K562 (cell line): ENCODE results near the gene NUDT1. TPM values are rescaled to one million over a fixed set of nuclear protein-coding genes. Genes with fewer than 3 reads are reported as not detected.
A peak's percentile ranks its signal among the peaks of the same experiment; 100 is the strongest.

Experiments used
- CXXC5 ChIP-seq: fragments of 250-450 bp; sonication (Bioruptor Pico); IDR thresholded peaks from 2 replicates; pipeline ENCODE4 v1.8.0; 2022; ENCODE audit warnings: inconsistent platforms, mild to moderate bottlenecking, moderate library complexity
- DMBX1 ChIP-seq: fragments of 250-450 bp; sonication (Bioruptor Pico); IDR thresholded peaks from 2 replicates; pipeline ENCODE4 v1.8.0; 2022; ENCODE audit warnings: inconsistent platforms, mild to moderate bottlenecking, moderate library complexity, borderline replicate concordance
- ESRRA ChIP-seq: fragments of 450-650 bp; IDR thresholded peaks from 2 replicates; pipeline ENCODE4 v1.6.1; 2014; ENCODE audit warnings: low read depth, mild to moderate bottlenecking, moderate library complexity, borderline replicate concordance
- HLTF ChIP-seq: fragments of 450-650 bp; IDR thresholded peaks from 2 replicates; pipeline ENCODE4 v1.6.1; 2016
- HMG20A ChIP-seq: fragments of 450-650 bp; formaldehyde crosslinking; conservative IDR thresholded peaks from 2 replicates; pipeline ENCODE4 v1.4.0; 2020; ENCODE audit warnings: mild to moderate bottlenecking, mixed read lengths
- KLF13 ChIP-seq: fragments of 450-650 bp; IDR thresholded peaks from 2 replicates; pipeline ENCODE4 v1.6.1; 2016; ENCODE audit warnings: missing genetic modification characterization, low read depth, mild to moderate bottlenecking, missing compliant biosample characterization, moderate library complexity, borderline replicate concordance
- MTF1 ChIP-seq: fragments of 250-450 bp; sonication (Bioruptor Pico); IDR thresholded peaks from 2 replicates; pipeline ENCODE4 v1.9.0; 2021; ENCODE audit warnings: moderate library complexity, mild to moderate bottlenecking, inconsistent platforms, borderline replicate concordance
- NFE2 ChIP-seq: IDR thresholded peaks from 2 replicates; pipeline ENCODE4 v1.6.1; 2014; ENCODE audit warnings: antibody characterized with exemption, low read depth
- POLR2H ChIP-seq: IDR thresholded peaks from 2 replicates; pipeline ENCODE4 v1.6.1; 2016; ENCODE audit warnings: missing genetic modification characterization, low read depth, mild to moderate bottlenecking, control low read depth, missing compliant biosample characterization, moderate library complexity
- SMARCA5 ChIP-seq: fragments of 450-650 bp; IDR thresholded peaks from 2 replicates; pipeline ENCODE4 v1.6.1; 2016
- SRSF9 ChIP-seq: fragments of 200-400 bp; formaldehyde crosslinking; IDR thresholded peaks from 2 replicates; pipeline ENCODE4 v1.6.1; 2017; ENCODE audit warnings: low read depth, low read length, borderline replicate concordance
- ZBTB12 ChIP-seq: fragments of 250-450 bp; sonication (Bioruptor Pico); IDR thresholded peaks from 2 replicates; pipeline ENCODE4 v1.4.0; 2020
- ZFX ChIP-seq: sonication (generic); formaldehyde crosslinking; IDR thresholded peaks from 2 replicates; pipeline ENCODE4 v1.8.0; 2022; ENCODE audit warnings: mild to moderate bottlenecking, missing genetic modification reagents, moderate library complexity
- ZNF174 ChIP-seq: fragments of 250-450 bp; sonication (Bioruptor Pico); IDR thresholded peaks from 2 replicates; pipeline ENCODE4 v1.4.0; 2020; ENCODE audit warnings: mild to moderate bottlenecking
- ZNF3 ChIP-seq: fragments of 250-450 bp; sonication (Bioruptor Pico); IDR thresholded peaks from 2 replicates; pipeline ENCODE4 v1.5.0; 2021; ENCODE audit warnings: mild to moderate bottlenecking, moderate library complexity
- ZNF354B ChIP-seq: fragments of 250-450 bp; sonication (Bioruptor Pico); IDR thresholded peaks from 2 replicates; pipeline ENCODE4 v1.4.0; 2020
- ZNF76 ChIP-seq: fragments of 250-450 bp; sonication (Bioruptor Pico); IDR thresholded peaks from 2 replicates; pipeline ENCODE4 v1.4.0; 2020; ENCODE audit warnings: mild to moderate bottlenecking, moderate library complexity, borderline replicate concordance
- polyA plus RNA-seq, 8 experiments: library from polyadenylated mRNA; depleted of rRNA in 4 of 8; stranded (reverse) in 5 of 8; unstranded in 3 of 8; fragments of >200 nt; fragmentation: Nextera tagmentation in 2 of 8; fragmentation: Illumina TruSeq in 1 of 8; extraction: Ambion mirVana in 2 of 8; extraction: Trizol in 1 of 8; gene quantifications; 2 replicates each; pipeline versions ENCODE4 v1.2.1 to v1.2.3, GENCODE V29; 2011 to 2014; ENCODE audit warnings: inconsistent platforms in 1 of 8, missing spikeins in 1 of 8
- total RNA-seq, 7 experiments: library from RNA; depleted of rRNA in 6 of 7; stranded (reverse); fragments of >200 nt in 6 of 7; fragmentation: Illumina TruSeq in 2 of 7; extraction: Trizol in 2 of 7; gene quantifications; 2 replicates each; pipeline versions ENCODE4 v1.2.1 to v1.2.3, GENCODE V29; 2011 to 2021; ENCODE audit warnings: low replicate concordance in 1 of 7
- TF ChIP-seq, protein P1 (sequence below), 2 experiments: fragments of 450-650 bp in 1 of 2; sonication (generic) in 1 of 2; formaldehyde crosslinking in 1 of 2; IDR thresholded peaks; 2 replicates each; pipeline versions ENCODE4 v1.7.1 to v1.9.0; 2016 to 2022; ENCODE audit warnings: inconsistent platforms in 1 of 2, mild to moderate bottlenecking in 1 of 2, missing genetic modification reagents in 1 of 2

The NUDT1 gene
- total and polyA plus RNA-seq, 9 of the 15 experiments (the other 6 are each of a cell fraction or from before 2014, with no cell fraction given): 5.3 to 73.3 (median 29.6) TPM

GRCh38 chr7:2241580-2242540 is at the start of gene NUDT1, which contains the start of gene MRM2 (continued):
- TF ChIP-seq HLTF (0 out of 2 replicates have a peak, but pooled peaks have one; percentile 23), MTF1 (CRISPR knock-in tag) (no peak), POLR2H (tag) (peak; percentile 74), DMBX1 (CRISPR knock-in tag) (no peak), ZNF354B (CRISPR knock-in tag) (no peak), ZNF76 (no peak), CXXC5 (CRISPR knock-in tag) (peak; percentile 79), ZFX (CRISPR knock-in tag) (peak; percentile 64), ZNF3 (CRISPR knock-in tag) (no peak), KLF13 (no peak), NFE2 (no peak), SMARCA5 (no peak), SRSF9 (no peak), ESRRA (peak; percentile 41; the same call in 1 of the 2 replicates), ZNF174 (CRISPR knock-in tag) (no peak), ZBTB12 (CRISPR knock-in tag) (no peak), HMG20A (no peak)
- TF ChIP-seq, protein P1, sequence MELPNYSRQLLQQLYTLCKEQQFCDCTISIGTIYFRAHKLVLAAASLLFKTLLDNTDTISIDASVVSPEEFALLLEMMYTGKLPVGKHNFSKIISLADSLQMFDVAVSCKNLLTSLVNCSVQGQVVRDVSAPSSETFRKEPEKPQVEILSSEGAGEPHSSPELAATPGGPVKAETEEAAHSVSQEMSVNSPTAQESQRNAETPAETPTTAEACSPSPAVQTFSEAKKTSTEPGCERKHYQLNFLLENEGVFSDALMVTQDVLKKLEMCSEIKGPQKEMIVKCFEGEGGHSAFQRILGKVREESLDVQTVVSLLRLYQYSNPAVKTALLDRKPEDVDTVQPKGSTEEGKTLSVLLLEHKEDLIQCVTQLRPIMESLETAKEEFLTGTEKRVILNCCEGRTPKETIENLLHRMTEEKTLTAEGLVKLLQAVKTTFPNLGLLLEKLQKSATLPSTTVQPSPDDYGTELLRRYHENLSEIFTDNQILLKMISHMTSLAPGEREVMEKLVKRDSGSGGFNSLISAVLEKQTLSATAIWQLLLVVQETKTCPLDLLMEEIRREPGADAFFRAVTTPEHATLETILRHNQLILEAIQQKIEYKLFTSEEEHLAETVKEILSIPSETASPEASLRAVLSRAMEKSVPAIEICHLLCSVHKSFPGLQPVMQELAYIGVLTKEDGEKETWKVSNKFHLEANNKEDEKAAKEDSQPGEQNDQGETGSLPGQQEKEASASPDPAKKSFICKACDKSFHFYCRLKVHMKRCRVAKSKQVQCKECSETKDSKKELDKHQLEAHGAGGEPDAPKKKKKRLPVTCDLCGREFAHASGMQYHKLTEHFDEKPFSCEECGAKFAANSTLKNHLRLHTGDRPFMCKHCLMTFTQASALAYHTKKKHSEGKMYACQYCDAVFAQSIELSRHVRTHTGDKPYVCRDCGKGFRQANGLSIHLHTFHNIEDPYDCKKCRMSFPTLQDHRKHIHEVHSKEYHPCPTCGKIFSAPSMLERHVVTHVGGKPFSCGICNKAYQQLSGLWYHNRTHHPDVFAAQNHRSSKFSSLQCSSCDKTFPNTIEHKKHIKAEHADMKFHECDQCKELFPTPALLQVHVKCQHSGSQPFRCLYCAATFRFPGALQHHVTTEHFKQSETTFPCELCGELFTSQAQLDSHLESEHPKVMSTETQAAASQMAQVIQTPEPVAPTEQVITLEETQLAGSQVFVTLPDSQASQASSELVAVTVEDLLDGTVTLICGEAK (IDR thresholded peaks at IDR 0.05): peak; percentile 98
- TF ChIP-seq, protein P1 (CRISPR knock-in tag; IDR thresholded peaks at IDR 0.05): no peak
